ENCODE data around the gene KREMEN1. TPM values are rescaled to one million over a fixed set of nuclear protein-coding genes. Genes with fewer than 3 reads are reported as not detected.

Gene KREMEN1
- total and polyA plus RNA-seq, 2 of the 4 experiments (the other 2 are of a cell fraction) = 2.9 to 4.6 TPM

GRCh38 chr22:29078036-29078868 is 5.4 kb downstream of the KREMEN1 start (continued):
- no peak for TF ChIP-seq MAZ (IDR thresholded peaks at IDR 0.05; ENCODE audit: borderline replicate concordance, low read depth, low read length)

GRCh38 chr22:29078869-29079207 is 6.0 kb downstream of the KREMEN1 start:
- Histone ChIP-seq H2BK15ac (ENCODE audit: low read depth, low read length) (no peak overlapping the region), H2BK5ac (ENCODE audit: low read depth, low read length, poor library complexity, severe bottlenecking) (no peak overlapping the region), H2BK120ac (ENCODE audit: low read depth, low read length) (no peak overlapping the region), H3K9ac (ENCODE audit: low read depth, low read length) (no peak overlapping the region), H3K79me1 (ENCODE audit: low read depth in 1 of 2, low read length in 2 of 2) (no peaks in the 10 kb centered on the region), H3K27me3 (ENCODE audit: control insufficient read depth, insufficient read depth, low read length) (no peaks in the 10 kb centered on the region; the same call in 1 of the 2 replicates), H3K4ac (ENCODE audit: low read depth, low read length) (no peak overlapping the region), H3K9me3 (ENCODE audit: control insufficient read depth, insufficient read depth, low read length) (no peaks in the 10 kb centered on the region), H4K91ac (ENCODE audit: insufficient read depth, low read depth, low read length) (no peak overlapping the region), H3K4me2 (ENCODE audit: low read depth, low read length) (no peak overlapping the region), H2AFZ (replicated peaks; ENCODE audit: low read length, poor library complexity) (no peak overlapping the region), H4K5ac (ENCODE audit: low read depth, low read length) (no peak overlapping the region), H3K4me1 (ENCODE audit: control insufficient read depth, insufficient read depth, low read length) (no peaks in the 10 kb centered on the region), H3K27ac (ENCODE audit: insufficient read depth, low read length) (no peak overlapping the region), H2AK9ac (replicated peaks; ENCODE audit: low read depth, low read length, poor library complexity) (no peak overlapping the region), H2AK5ac (ENCODE audit: low read depth, low read length) (no peak overlapping the region), H3K23ac (ENCODE audit: low read depth, low read length) (no peak overlapping the region), H4K8ac (ENCODE audit: low read depth in 2 of 2, low read length in 2 of 2) (no peak overlapping the region), H3K14ac (replicated peaks; ENCODE audit: low read depth, low read length) (no peak overlapping the region), H4K20me1 (ENCODE audit: insufficient read depth, low read length) (no peaks in the 10 kb centered on the region), H3K56ac (ENCODE audit: extremely low read depth, insufficient read depth, low read length) (no peak overlapping the region), H2BK20ac (ENCODE audit: low read depth, low read length) (no peak overlapping the region), H3K4me3 (ENCODE audit: insufficient read depth, low read depth, low read length) (no peak overlapping the region), H3K9me1 (ENCODE audit: insufficient read depth, low read length) (no peaks in the 10 kb centered on the region), H3K36me3 (ENCODE audit: control insufficient read depth, insufficient read depth, low read length) (no peaks in the 10 kb centered on the region), H3K18ac (ENCODE audit: low read depth, low read length) (no peak overlapping the region)
- no CpG with 5 or more reads among the region's 6 CpGs for WGBS, 2 experiments (ENCODE audit: extremely low coverage in 2 of 2, insufficient read length in 1 of 2)
- BruUV-seq (replicated peaks) = no TSS peak
- in situ Hi-C loops (cut with MboI; ENCODE audit: low sequenced_read_pairs) = no loop called here
- CTCF ChIA-PET = interaction anchor here (0.7 to 0.9 kb wide), 3 partner anchors 9 to 11 kb away, joined by 3 to 6 read pairs (median 3); no protein-coding TSS in a partner anchor
- intact Hi-C loops (cut with micrococcal nuclease) = no loop called here
- dilution Hi-C loops (cut with HindIII; ENCODE audit: low sequenced_read_pairs, unreplicated experiment) = no loop called here
- POLR2A ChIA-PET (ENCODE audit: unreplicated experiment) = no interaction called here
- no peak for ATAC-seq (ENCODE audit: low read depth)
- DNase-seq = no peak
- no peak for TF ChIP-seq POLR2A (IDR thresholded peaks at IDR 0.05; ENCODE audit: low read depth, low read length)
- no peak for TF ChIP-seq ELK1 (IDR thresholded peaks at IDR 0.05; ENCODE audit: borderline replicate concordance, low read depth, low read length)
- TF ChIP-seq USF2 (IDR thresholded peaks at IDR 0.05; ENCODE audit: low read depth, low read length) = no peak
- no peak for TF ChIP-seq CEBPB (IDR thresholded peaks at IDR 0.05; ENCODE audit: low read depth, low read length)
- TF ChIP-seq MAFK (IDR thresholded peaks at IDR 0.05; ENCODE audit: low read depth, low read length) = no peak
- TF ChIP-seq RFX5 (IDR thresholded peaks at IDR 0.05; ENCODE audit: low read depth, low read length) = no peak
- TF ChIP-seq MXI1 (IDR thresholded peaks at IDR 0.05; ENCODE audit: borderline replicate concordance, low read depth, low read length) = no peak
- no peak for TF ChIP-seq RAD21 (IDR thresholded peaks at IDR 0.05; ENCODE audit: low read length)
- TF ChIP-seq CHD1 (IDR thresholded peaks at IDR 0.05; ENCODE audit: low read depth, low read length) = no peak
- TF ChIP-seq RCOR1 (IDR thresholded peaks at IDR 0.05; ENCODE audit: insufficient replicate concordance, low read length) = no peak
- no peak for TF ChIP-seq FOS (IDR thresholded peaks at IDR 0.05; ENCODE audit: low read depth, low read length)
- no peak for TF ChIP-seq CTCF (conservative IDR thresholded peaks at IDR 0.05; ENCODE audit: low read depth, low read length)
